Measurements from ENCODE around the gene GPR34. TPM values are rescaled to one million over a fixed set of nuclear protein-coding genes. Genes with fewer than 3 reads are reported as not detected.
"Not testable (repeated sequence)": the region's sequence is repeated elsewhere in the genome, so short reads cannot be mapped to it uniquely, and the experiment has no call there.

GPR34 gene
- total and polyA plus RNA-seq, 12 donors = 2.7 to 53.3 (median 20.9) TPM

DNA sequence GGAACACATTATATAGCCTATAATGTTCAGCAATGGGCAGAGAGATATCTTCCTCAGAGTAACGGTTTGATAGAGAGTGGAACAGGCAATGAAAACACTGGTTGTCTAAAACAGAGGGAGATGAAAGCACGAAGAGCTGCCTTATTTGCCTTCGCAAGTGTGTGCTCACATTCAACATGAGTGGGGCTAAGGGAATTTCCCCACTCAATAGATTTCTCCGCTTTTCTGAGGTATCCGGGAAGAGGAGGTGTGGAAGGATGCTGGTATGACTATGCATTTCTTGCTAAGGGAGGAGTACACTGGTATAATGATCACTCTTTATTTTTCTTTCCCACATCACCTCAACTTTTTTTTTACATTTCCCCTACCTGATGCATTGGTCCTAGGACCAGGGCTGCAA lies 27.4 kb downstream of the GPR34 start:
- WGBS, 4 donors = 90 to 95% (median 93%) methylated on average over 5 of the region's 5 CpGs
- no peaks in the 10 kb centered on the region for H3K4me1 ChIP-seq (replicated peaks in 1 of 2)
- DNase-seq = no peak
- H3K27me3 ChIP-seq = no peaks in the 10 kb centered on the region
- intact Hi-C loops (cut with DNase I) = no loop called here
- H3K36me3 ChIP-seq (replicated peaks in 1 of 2) = no peaks in the 10 kb centered on the region
- no peak overlapping the region for H3K4me3 ChIP-seq
- H3K9me3 ChIP-seq (replicated peaks in 1 of 3) = no peaks in the 10 kb centered on the region
- no peak overlapping the region for H3K27ac ChIP-seq
- TF ChIP-seq, protein P1, sequence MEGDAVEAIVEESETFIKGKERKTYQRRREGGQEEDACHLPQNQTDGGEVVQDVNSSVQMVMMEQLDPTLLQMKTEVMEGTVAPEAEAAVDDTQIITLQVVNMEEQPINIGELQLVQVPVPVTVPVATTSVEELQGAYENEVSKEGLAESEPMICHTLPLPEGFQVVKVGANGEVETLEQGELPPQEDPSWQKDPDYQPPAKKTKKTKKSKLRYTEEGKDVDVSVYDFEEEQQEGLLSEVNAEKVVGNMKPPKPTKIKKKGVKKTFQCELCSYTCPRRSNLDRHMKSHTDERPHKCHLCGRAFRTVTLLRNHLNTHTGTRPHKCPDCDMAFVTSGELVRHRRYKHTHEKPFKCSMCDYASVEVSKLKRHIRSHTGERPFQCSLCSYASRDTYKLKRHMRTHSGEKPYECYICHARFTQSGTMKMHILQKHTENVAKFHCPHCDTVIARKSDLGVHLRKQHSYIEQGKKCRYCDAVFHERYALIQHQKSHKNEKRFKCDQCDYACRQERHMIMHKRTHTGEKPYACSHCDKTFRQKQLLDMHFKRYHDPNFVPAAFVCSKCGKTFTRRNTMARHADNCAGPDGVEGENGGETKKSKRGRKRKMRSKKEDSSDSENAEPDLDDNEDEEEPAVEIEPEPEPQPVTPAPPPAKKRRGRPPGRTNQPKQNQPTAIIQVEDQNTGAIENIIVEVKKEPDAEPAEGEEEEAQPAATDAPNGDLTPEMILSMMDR (IDR thresholded peaks at IDR 0.05) = no peak
- TF ChIP-seq POLR2A (IDR thresholded peaks at IDR 0.05) = no peak

DNA sequence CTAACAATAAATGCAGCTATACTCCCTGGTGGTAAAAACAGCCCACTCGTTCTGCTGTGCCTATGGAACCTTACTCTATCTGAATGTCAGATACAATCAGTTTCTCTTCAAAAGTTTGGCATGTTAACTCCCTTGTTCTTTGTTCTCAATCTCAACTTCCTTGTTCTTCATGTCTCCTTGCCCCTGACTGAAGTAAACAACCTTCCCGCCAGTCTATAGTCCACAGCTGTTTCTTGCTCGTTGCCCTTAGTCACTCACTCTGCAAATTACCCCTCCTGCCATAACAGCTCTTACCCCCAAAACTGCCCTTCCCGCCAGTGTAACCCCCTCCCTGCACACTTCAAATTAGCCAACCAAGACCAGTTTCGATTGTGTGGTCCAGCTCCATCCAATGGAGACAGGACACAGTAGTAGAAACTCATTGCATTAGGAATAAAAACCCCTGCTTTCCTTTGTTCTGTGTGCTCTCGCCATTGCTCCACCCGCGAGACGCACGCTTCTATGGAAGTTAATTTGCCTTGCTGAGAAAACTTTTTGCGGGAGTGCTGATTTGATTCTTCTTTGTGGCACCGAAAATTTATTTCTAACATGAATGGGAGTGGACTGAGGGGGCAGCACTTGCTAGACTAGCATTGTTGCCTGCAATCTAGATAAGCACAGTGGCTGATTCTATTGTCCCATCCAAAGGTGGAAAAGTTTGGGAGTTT lies 28.1 kb downstream of the GPR34 start:
- Histone ChIP-seq H3K27ac (no peak overlapping the region), H3K36me3 (replicated peaks in 1 of 2) (no peaks in the 10 kb centered on the region), H3K4me3 (no peak overlapping the region), H3K4me1 (replicated peaks in 1 of 2) (no peaks in the 10 kb centered on the region), H3K9me3 (replicated peaks in 1 of 3) (no peaks in the 10 kb centered on the region), H3K27me3 (no peaks in the 10 kb centered on the region)
- WGBS, 4 donors = 88 to 99% (median 91%) methylated on average over 12 of the region's 12 CpGs
- TF ChIP-seq, protein P1 (IDR thresholded peaks at IDR 0.05) = no peak
- TF ChIP-seq POLR2A (IDR thresholded peaks at IDR 0.05) = no peak
- intact Hi-C loops (cut with DNase I) = no loop called here
- DNase-seq = no peak

DNA sequence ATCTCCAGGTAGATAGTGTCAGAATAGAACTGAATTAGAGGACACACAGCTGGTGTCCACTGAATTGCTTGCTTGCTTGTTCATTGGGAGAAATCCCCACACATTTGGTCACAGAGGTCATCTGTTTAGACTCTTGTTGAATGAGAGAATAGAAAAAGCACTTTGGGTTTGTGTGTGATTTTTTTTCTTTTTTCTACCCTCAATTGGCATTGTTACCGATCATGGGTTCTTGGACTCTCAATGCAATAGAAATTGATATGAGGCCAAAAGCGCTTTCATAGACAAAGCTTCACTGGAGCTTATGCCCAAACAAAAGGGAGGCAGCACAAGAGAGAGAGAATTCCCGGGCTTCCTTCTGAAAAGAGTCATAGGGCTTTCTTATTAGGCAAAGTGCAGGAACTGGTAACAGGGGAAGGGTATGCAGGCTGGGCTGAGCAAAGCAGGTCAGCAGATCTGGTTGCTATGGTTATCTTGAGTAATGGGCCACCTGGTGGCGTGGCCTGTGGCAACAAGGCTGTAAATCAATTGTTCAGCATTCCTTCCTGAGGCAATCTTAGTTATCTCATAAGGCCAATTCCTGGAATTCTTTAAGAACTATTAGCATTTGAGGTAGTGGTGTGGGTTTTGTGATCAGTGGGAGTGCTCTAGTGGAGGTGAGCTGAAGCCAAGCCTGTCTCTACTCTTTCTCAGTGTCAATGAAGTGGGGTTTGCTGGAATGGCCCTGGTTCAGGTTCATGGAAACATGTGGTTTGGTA lies 29.9 kb downstream of the GPR34 start:
- intact Hi-C loops (cut with DNase I) = no loop called here
- whole genome bisulfite sequencing, 4 donors = 72 to 91% (median 80%) methylated on average over 4 of the region's 4 CpGs
- no peaks in the 10 kb centered on the region for H3K36me3 ChIP-seq (replicated peaks in 1 of 2)
- no peaks in the 10 kb centered on the region for H3K4me1 ChIP-seq (replicated peaks in 1 of 2)
- DNase-seq = no peak
- H3K9me3 ChIP-seq (replicated peaks in 1 of 3) = no peaks in the 10 kb centered on the region
- TF ChIP-seq POLR2A (IDR thresholded peaks at IDR 0.05) = no peak
- TF ChIP-seq, protein P1 (IDR thresholded peaks at IDR 0.05) = no peak
- H3K4me3 ChIP-seq = no peak overlapping the region
- H3K27ac ChIP-seq = no peak overlapping the region
- H3K27me3 ChIP-seq = peaks cover 3% of the 10 kb centered on the region

DNA sequence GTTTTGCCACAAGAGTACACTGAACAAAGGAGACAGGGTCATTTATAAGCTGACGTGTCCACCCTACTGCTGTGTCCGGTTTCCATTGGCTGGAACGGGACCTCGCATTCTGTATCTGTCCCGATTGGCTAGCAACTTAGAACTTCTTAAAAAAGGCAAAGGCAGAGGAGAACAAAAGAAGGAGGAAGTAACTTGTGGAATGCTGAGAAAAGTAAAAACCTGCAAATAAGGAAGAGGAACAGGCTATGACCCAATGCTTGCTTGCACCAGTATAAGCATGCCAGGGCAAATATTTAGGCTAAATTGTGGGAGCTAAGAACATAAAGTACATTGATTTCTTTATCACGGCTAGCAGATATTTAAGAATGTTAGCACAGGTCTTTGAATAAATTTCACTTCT lies 30.8 kb downstream of the GPR34 start:
- H3K27ac ChIP-seq; intact Hi-C loops (cut with DNase I); H3K27me3 ChIP-seq; H3K4me3 ChIP-seq; H3K9me3 ChIP-seq (replicated peaks in 1 of 3); H3K36me3 ChIP-seq (replicated peaks in 1 of 2); H3K4me1 ChIP-seq (replicated peaks in 1 of 2): not testable (repeated sequence)
- 80 to 89% (median 82%) methylated on average over 6 of the region's 6 CpGs for WGBS, 4 donors
- peak in 1 of 7 donors; percentile 21 for DNase-seq
